HG03558 (cell line): ENCODE data around the gene UBXN1.

Experiments
- ATAC-seq: cut with Tn5 transposase; IDR thresholded peaks from one replicate; pipeline ENCODE4 v1.9.1; 2021; ENCODE audit warnings: moderate number of reproducible peaks; ENCODE audit not compliant: unreplicated experiment; ENCODE audit errors: extremely low read depth

Gene UBXN1

DNA sequence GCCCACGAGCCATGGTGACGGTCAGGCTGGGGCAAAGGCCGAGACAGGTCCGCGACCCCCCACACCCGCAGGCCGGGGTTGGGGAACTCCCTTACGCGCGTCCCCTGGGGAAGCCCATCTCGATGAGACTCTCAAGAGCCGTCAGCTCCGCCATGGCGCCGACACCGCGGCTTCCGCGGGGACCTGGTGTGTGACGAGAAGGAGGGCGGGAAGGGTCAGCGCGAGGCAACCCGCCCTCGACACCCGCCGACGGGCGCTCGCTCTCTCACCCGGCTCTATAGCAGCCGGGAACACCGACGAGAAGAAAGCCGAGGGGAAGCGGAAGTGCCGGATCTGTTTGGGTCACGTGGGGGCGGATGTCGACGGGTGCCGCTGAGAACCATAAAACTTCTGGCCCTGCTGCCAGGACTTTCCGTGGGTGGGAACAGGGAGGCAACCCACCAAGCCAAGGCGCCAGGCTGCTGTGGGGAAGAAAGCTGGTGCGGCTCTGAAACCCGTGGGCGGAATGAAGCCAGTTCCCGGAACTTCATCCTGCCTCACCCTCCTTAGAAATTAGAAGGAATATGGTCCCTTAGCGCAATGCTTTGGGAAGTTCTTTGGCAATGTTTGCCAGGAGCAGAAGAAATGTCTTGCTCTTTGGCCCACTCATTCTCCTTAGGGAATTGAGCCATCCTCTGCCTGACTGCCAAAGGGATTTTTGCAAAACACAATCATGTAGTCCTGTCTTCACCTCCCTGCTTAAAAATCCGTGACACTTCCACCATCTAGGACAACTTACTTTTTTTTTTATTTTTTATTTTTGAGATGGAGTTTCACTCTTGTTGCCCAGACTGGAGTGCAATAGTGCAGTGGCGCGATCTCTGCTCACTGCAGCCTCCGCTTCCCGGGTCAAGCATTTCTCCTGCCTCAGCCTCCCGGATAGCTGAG, at the start of gene UBXN1:
Gene UBXN1, minus strand, starts transcription at position 304 of the 927 bp plus-strand sequence. Its CDS starts 150 bp downstream, at position 154.
- ATAC-seq = no peak

DNA sequence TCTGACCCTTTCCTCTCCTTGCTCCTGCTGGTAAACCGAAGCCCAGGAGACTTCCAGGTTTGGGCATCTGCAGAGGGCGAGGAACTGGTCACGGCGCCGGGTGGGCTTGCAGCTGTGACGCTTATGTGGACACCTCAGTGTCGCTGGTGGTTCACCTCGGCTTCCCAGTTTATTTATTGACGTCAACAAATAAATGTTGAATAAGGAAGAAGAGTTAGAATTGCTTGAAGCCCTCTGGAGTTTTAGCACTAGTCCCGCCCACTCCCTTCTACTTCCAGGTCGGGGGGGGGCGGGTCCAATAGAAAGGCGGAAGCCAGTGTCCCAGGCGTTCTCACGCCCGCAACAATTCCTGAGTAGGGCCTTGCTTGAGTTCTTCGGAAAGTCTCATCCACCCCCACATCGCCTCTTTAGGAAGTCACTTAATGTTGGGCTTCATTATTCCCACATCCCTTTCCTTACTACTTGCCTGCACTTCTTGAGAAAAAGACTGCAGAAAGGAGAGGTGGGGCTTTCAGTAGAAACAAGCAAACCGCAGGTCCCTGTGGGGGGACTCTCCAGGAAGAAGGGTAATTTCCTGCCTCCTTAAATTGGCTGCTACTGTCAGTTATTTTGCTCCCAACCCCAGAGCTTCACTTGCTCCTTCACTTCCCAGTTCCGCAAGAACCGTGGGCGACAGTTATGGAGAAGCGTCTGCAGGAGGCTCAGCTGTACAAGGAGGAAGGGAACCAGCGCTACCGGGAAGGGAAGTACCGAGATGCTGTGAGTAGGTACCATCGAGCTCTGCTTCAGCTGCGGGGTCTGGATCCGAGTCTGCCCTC, 49.5 kb upstream of the UBXN1 start, which contains the start of gene TTC9C:
Gene TTC9C, plus strand, starts transcription at position 316 of the 818 bp plus-strand sequence. Its CDS starts 363 bp downstream, at position 679.
- no peak for ATAC-seq

DNA sequence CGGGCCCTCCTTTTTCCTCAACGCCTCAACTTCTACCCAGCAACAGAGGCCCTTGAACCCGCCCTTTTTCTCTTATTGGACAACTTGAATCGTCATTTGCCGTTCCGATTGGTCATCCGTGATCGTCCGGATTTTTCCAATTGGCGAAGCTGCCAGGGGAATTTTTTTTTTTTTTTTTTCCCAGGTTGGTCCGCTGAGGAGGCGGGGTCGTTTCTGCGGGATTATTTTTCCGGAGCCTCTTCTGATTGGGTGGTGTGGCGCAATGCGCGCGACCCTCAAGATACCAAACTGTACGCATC, 48.9 kb upstream of the UBXN1 start:
- ATAC-seq = peak; percentile 27

DNA sequence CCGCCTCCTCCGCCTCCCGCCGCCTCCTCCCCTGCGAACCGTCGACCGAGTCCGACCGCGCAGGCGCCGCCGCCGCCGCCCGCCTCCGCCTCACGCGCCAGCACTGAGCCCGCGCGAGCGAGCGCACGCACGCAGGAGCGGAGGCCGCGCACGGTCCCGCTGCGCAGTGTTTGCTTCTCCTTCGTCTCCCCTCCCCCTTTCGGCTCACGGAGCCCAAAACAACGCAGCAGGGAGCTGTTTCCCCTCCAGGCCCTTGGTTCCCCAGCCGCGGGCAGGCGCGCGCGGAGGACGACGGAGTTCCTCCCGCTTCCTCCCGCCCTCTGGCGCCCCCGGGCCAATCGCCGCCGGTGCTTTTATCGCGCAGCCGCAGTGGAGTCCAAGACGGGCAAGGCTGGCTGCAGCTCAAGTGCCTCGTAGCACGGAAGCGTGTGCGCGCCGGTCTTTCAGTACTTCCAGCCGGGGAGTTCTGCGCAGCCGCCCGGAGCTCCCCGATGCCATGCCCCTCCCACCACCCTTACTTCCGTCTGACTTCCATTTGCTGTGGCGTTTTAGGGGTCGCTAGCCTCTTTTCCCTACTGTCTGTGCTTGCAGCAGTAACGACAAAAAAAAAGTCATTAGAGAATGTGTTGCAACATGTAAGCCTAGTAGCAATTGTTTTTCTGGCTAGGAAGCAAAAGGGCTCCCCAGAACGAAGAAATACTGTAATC, 48.4 kb upstream of the UBXN1 start, which contains the start of gene HNRNPUL2:
Gene HNRNPUL2, minus strand, starts transcription at position 293 of the 707 bp plus-strand sequence. CDS start 301 bp downstream, outside the sequence.
- ATAC-seq = peak; percentile 42

GRCh38 chr11:62726915-62727164, 48.0 kb upstream of the UBXN1 start:
- ATAC-seq = no peak

GRCh38 chr11:62726156-62726914, 47.5 kb upstream of the UBXN1 start:
- no peak for ATAC-seq

- no peak for ATAC-seq
These were observed 46.8 kb upstream of the UBXN1 start for GRCh38 chr11:62725646-62726045.

DNA sequence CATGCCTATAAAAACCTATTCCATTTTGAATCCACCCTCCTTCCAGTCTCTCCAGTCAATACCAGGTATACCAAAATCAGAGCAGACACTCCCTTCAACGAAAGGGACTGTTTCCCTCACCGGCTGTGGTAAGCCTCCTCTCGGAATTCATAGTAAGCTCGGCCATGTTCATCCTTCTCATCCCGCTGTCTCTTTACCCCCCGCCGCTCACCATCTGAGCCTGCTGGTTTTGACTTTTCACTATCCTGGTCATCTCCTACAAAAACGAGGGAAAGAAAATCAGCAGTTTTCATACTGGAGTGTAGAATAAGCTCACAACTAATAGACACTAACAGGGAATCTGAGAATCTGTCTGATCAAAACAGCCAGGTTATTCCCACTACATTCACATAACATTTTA, 45.3 kb upstream of the UBXN1 start:
- ATAC-seq = no peak

DNA sequence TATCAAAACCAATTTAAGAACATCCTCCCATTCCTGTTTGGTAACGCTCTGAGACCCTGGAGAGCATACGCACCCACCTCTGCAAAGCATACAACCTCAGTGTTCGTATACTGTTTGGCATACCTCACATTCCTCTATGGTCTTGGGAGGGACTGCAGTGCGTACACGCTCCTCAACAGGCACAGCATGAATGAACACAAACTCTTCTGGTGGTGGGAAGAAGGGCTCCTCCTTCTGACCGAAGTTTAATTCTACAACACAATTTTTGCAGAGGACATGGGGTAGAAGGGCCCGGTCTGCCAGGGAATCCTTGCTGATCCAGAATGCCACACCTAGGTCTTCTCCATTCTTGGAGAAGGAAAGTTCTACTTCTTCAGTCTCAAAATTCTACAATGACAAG, 43.1 kb upstream of the UBXN1 start:
- ATAC-seq = no peak

DNA sequence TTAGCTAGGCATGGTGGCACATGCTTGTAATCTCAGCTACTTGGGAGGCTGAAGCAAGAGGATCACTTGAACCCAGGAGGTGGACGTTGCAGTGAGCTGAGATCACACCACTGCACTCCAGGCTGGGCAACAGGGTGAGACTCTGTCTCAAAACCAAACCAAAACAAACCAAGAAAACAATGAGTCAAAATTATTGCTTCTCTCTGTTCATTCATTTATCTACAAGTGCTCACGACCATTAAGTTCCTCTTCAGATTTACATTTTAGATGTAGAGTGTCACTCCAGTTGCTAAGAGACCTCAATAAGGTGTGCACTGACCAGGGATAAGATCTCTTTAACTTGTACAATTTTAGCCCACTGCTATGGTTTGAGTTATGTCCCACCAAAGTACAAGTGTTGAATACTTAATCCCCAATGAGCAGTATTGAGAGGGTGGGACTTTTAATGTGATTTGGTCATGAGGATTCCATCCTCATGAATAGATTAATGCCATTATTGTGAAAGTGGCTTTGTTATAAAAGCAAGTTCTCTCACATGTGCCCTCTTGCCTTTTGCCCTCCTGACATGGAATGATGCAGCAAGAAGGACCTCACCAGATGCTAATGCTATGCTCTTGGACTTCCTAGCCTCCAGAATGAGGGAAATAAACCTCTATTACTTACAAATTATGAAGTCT, 40.6 kb upstream of the UBXN1 start:
- no peak for ATAC-seq

- ATAC-seq = no peak
These were observed 37.9 kb upstream of the UBXN1 start for GRCh38 chr11:62716816-62717215.

DNA sequence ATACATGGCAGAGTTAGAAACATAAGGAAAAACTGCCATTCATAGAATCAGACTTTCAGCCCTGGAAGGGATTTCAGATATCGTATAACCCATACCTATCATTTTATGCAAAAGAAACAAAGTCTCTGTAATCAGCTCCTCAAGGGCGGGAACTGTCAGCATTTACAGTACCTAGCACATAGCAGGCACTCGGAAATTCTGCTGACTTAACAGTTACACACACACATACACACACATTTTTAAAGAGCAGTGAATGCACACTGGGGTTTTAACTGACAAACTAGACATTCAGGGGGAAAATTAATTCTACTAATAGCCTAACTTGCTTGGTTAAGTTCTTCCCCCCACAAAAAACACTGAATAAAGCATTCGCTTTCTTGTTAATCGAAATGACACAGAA, 37.3 kb upstream of the UBXN1 start:
- ATAC-seq = no peak

DNA sequence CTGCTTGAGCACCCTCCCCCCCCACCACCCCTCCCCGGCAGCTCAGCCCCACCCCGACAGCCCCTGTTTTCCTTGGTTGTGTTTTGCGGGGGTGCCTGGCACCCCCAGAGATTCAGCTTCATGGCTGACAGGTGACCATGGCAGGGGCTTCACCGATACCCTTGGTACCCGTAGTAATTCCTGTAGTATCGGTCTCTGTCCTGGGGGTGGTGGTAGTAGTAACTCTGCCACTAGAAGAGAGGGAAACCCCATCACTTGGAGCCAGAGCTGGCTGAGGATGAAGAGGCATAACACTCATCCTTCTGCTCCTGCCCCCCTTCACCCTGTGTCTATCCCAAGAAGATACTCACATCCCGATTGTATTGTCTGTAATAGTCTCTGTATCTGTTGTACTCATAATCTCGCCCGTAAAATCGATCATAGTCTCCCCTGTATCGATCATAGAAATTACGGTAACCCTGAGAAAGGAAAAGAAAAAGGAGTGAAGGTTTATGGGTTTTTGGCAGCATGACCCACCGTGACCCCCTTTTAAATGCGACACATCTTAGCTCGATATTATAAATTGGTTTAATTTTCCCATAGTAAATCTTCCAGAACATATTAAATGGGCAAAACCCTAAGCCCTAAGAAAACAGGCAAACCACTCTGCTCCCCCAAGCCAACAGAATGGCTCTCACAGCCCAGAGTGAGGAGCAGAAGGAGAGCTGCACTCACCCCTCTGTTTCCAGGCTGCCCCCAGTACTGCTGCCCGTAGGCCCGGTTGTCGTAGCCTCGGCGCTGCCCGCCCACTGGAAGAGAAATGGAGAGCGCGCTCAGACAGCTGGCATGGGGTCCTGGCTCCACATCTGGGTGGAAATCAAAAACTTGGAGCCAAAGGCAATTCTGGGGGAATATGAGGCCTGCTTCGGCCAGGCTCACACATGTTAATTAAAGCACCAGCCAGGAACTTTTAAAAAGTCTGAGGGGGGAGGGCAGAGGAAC, 36.6 kb upstream of the UBXN1 start:
- ATAC-seq = no peak

DNA sequence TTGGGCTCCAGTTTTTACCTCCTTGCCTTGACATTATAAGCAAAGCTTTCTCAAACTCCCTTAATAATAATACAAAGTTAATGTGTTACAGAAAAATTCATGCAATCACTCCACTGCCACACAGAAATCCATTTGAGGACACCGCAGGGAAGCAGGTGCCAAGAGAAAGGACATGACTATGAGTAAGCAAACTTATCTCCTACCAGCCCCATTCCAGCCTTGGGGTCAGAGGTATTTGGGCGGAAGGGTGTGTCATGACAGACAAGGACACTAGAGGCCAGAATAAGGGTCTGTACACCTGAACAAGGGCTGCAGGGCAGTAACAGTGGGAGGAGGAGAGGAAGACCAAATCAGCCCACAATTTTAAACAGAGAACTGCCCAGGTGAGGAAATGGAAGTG, 34.5 kb upstream of the UBXN1 start:
- no peak for ATAC-seq

DNA sequence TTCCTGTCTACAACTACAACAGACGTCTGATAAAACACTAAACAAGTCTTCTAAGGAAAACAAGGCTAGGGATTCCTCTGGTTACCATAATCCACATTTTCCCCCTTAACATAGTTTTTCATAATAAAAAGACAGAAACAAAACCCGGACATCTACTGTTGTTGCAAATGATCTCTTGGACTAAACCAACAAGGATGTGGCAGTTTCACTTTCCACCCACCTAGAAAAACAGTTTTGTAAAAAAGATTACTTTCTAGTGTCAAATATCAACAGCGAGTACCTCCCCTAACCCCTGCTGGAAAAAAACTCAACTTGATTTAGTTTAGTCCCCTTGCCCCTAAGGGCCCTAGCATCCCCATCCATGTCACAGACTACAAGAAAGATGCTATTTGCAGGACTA, 34.0 kb upstream of the UBXN1 start:
- ATAC-seq = no peak

- ATAC-seq = no peak
These were observed 33.5 kb upstream of the UBXN1 start for GRCh38 chr11:62712276-62712812.

DNA sequence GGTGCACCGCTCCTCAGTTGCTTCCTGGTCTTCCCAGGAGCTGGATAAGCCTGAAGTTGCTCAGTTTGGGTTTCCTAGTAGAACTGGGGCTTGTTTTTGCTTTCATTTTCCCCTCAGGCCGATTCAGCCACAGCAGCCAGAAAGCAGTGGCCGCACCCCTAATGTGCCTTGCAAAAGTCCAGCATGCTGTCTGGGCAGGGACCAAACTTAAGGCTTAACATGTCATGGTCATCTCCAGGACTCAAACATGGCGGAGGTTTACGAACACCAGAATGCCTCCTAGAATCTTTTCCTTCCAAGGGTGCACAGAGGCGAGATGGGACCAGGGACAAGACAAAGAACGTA, 31.1 kb upstream of the UBXN1 start:
- no peak for ATAC-seq

GRCh38 chr11:62709247-62710000, 30.6 kb upstream of the UBXN1 start:
- no peak for ATAC-seq
